ENCODE results near the gene CEP57.

DNA sequence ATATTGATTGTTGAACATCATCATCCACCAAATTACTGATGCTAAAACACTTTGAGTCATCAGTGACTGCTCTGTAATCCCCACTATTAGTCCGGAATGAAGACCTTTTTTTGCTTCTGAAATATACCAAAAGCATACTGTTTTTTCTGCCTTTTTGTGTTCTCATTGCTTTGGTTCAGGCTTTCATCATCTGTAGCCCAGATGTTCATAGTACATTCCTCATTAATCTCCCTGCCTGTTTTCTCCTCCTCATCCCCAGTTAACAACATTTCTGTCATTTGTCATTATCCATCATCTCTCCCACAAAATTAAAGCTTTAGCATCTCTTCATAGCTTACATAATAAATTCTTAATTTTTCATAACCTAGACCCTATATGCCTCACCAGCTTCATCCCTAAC is 9.2 kb downstream of the CEP57 start:
- TF ChIP-seq, protein P1, sequence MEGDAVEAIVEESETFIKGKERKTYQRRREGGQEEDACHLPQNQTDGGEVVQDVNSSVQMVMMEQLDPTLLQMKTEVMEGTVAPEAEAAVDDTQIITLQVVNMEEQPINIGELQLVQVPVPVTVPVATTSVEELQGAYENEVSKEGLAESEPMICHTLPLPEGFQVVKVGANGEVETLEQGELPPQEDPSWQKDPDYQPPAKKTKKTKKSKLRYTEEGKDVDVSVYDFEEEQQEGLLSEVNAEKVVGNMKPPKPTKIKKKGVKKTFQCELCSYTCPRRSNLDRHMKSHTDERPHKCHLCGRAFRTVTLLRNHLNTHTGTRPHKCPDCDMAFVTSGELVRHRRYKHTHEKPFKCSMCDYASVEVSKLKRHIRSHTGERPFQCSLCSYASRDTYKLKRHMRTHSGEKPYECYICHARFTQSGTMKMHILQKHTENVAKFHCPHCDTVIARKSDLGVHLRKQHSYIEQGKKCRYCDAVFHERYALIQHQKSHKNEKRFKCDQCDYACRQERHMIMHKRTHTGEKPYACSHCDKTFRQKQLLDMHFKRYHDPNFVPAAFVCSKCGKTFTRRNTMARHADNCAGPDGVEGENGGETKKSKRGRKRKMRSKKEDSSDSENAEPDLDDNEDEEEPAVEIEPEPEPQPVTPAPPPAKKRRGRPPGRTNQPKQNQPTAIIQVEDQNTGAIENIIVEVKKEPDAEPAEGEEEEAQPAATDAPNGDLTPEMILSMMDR (IDR thresholded peaks at IDR 0.05), result no peak
- no peak for TF ChIP-seq POLR2A (IDR thresholded peaks at IDR 0.05)
